ENCODE measurements around the gene KLF3.
"Not testable (repeated sequence)": the region's sequence is repeated elsewhere in the genome, so short reads cannot be mapped to it uniquely, and the experiment has no call there.

Gene KLF3

DNA sequence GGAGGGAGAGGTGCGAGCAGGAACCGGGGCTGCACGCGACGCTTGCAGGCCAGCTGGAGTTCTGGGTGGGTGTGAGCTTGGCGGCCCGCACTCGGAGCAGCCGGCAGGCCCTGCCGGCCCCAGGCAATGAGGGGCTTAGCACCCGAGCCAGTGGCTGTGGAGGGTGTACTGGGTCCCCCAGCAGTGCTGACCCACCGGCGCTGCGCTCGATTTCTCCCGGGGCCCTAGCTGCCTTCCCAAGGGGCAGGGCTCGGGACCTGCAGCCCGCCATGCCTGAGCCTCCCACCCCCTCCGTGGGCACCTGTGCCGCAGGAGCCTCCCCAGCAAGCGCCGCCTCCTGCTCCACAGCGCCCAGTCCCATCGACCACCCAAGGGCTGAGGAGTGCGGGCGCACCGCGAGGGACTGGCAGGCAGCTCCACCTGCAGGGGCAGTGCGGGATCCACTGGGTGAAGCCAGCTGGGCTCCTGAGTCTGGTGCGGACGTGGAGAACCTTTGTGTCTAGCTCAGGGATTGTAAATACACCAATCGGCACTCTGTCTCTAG lies 37.0 kb upstream of the KLF3 start:
- not testable (repeated sequence) for H3K9me3 Mint-ChIP-seq

DNA sequence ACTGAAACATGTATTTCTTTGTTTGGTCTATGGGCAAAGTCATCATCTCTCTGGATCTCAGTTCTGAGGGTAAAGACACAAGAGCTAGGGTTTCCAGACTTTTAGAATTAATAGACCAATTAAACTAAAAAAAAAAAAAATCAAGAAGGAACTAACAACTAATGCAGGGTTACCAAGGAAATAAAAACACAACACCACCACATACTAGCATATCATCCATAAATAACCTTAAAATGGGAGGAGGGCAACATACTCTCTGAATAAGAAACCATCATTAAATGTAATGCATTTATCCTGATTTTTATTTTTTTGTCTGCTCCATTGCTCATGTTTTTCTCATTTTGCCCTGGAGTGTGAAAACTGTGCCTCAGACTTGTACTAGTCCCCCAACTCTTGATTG lies 33.5 kb upstream of the KLF3 start:
- H3K27me3 Mint-ChIP-seq = no peaks in the 10 kb centered on the region
- no peaks in the 10 kb centered on the region for H3K4me1 Mint-ChIP-seq
- DNase-seq (ENCODE audit: low spot score in 2 of 2) = no peak
- H3K9me3 Mint-ChIP-seq = no peaks in the 10 kb centered on the region
- H3K36me3 Mint-ChIP-seq (ENCODE audit: insufficient read depth) = no peaks in the 10 kb centered on the region
- H3K4me3 Mint-ChIP-seq = no peak overlapping the region
- H3K27ac Mint-ChIP-seq (ENCODE audit: low read depth) = no peak overlapping the region
- no peak for ATAC-seq (replicated peaks; ENCODE audit: extremely low read depth, poor library complexity, severe bottlenecking)

More for the DNA sequence above, 37.0 kb upstream of the KLF3 start:
- not testable (repeated sequence) for H3K4me3 Mint-ChIP-seq; H3K36me3 Mint-ChIP-seq (ENCODE audit: insufficient read depth); ATAC-seq (replicated peaks; ENCODE audit: extremely low read depth, poor library complexity, severe bottlenecking); H3K4me1 Mint-ChIP-seq; DNase-seq (ENCODE audit: low spot score in 2 of 2); H3K27me3 Mint-ChIP-seq; H3K27ac Mint-ChIP-seq (ENCODE audit: low read depth)

DNA sequence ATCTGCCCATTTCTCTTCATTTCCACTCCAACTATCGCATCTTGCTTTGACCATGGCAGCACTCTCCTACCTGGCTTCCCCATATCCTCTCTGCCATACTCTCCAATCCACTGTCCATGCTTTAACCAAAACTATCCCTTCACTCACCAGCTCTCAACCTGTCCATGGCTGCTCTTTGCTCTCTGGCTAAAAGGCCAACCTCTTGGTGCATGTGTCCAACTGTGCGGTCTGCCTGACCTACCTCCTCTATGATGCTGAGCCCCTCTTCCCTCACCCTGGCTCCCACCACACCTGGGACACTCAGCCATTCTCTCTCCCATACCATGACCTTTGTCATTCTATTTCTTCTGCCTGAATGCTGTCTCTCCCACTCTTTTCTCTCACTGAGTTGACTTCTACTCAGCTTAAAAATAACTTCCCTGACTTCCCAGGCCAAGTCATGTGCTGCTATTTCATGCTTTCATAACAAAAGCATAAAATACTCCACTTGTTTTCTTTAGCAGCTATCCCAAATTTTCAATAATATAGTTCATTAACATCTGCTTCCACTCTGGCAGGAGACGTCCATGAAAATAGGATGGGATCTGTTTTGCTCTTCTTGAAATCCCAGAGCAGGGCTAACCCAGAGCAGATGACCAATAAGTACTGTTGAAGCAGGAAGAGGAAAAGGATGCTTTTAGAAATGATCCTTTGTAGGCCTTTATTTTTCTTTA lies 29.8 kb upstream of the KLF3 start:
- Mint-ChIP-seq H3K4me3 (no peak overlapping the region), H3K4me1 (no peaks in the 10 kb centered on the region), H3K9me3 (no peaks in the 10 kb centered on the region), H3K27ac (ENCODE audit: low read depth) (no peak overlapping the region), H3K36me3 (ENCODE audit: insufficient read depth) (no peaks in the 10 kb centered on the region), H3K27me3 (no peaks in the 10 kb centered on the region)
- no peak for DNase-seq (ENCODE audit: low spot score in 2 of 2)
- no peak for ATAC-seq (replicated peaks; ENCODE audit: extremely low read depth, poor library complexity, severe bottlenecking)

DNA sequence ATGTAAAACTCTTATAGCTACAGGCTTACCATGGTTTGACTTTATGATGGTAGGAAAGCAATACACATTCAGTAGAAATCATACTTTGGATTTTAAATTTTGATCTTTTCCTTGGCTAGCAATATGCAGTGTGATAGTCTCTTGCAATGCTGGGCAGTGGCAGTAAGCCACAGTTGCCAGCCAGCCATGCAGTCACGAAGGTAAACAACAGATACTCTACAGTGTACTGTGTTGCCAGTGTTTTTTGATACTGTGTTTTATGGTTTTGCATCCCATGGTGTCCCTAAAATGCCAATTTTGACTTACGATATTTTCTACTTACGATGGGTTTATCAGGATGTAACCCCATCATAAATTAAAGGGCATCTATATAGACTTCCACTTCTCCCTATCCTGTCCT lies 24.8 kb upstream of the KLF3 start:
- H3K4me3 Mint-ChIP-seq = no peak overlapping the region
- DNase-seq (ENCODE audit: low spot score in 2 of 2) (no peak), ATAC-seq (replicated peaks; ENCODE audit: extremely low read depth, poor library complexity, severe bottlenecking) (no peak)
- H3K27me3 Mint-ChIP-seq = no peaks in the 10 kb centered on the region
- no peaks in the 10 kb centered on the region for H3K36me3 Mint-ChIP-seq (ENCODE audit: insufficient read depth)
- no peaks in the 10 kb centered on the region for H3K4me1 Mint-ChIP-seq
- peaks cover 5% of the 10 kb centered on the region for H3K9me3 Mint-ChIP-seq
- H3K27ac Mint-ChIP-seq (ENCODE audit: low read depth) = no peak overlapping the region

DNA sequence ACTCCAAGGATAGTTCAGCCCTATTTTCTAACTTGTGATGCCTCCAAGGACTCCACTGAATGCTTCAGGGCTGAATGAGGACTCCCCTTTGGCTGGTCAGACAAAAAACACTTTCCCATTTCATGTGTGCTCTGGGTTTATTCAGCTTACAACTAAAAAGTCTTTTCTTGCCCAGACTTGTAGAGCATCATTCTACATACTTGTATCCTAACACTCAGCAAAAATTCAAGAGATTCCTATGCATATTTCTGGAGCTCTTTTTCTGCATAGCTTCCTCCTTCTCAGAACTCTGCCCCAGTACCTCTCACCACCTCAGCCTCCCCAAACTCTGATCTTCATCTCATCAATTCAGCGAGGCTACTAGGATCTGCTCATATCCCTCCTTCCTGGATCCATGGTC lies 22.2 kb upstream of the KLF3 start:
- Mint-ChIP-seq H3K9me3 (peaks cover 5% of the 10 kb centered on the region), H3K27me3 (no peaks in the 10 kb centered on the region), H3K36me3 (ENCODE audit: insufficient read depth) (no peaks in the 10 kb centered on the region), H3K4me1 (no peaks in the 10 kb centered on the region), H3K27ac (ENCODE audit: low read depth) (no peak overlapping the region), H3K4me3 (no peak overlapping the region)
- no peak for DNase-seq (ENCODE audit: low spot score in 2 of 2)
- ATAC-seq (replicated peaks; ENCODE audit: extremely low read depth, poor library complexity, severe bottlenecking) = no peak

DNA sequence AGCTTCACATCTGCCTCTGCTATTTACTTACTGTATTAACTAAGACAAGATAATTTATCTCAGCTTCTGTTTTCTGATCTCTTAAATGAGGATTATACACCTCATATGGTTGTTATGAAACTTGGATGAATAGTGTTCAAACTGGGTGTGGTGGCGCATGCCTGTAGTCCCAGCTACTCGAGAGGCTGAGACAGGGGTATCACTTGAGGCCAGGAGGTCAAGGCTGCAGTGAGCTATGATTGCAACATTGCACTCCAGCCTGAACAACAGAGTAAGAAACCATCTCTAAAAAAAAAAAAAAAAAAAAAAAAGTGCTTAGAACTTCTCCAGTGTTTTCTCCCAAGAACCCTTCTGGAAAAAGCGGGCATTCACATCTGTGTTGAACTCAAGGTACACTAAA lies 19.8 kb upstream of the KLF3 start:
- no peaks in the 10 kb centered on the region for H3K36me3 Mint-ChIP-seq (ENCODE audit: insufficient read depth)
- no peaks in the 10 kb centered on the region for H3K27me3 Mint-ChIP-seq
- DNase-seq (ENCODE audit: low spot score in 2 of 2) (no peak), ATAC-seq (replicated peaks; ENCODE audit: extremely low read depth, poor library complexity, severe bottlenecking) (no peak)
- H3K27ac Mint-ChIP-seq (ENCODE audit: low read depth) = no peak overlapping the region
- H3K4me3 Mint-ChIP-seq = no peak overlapping the region
- H3K4me1 Mint-ChIP-seq = peaks cover 15% of the 10 kb centered on the region
- H3K9me3 Mint-ChIP-seq = peaks cover 5% of the 10 kb centered on the region

DNA sequence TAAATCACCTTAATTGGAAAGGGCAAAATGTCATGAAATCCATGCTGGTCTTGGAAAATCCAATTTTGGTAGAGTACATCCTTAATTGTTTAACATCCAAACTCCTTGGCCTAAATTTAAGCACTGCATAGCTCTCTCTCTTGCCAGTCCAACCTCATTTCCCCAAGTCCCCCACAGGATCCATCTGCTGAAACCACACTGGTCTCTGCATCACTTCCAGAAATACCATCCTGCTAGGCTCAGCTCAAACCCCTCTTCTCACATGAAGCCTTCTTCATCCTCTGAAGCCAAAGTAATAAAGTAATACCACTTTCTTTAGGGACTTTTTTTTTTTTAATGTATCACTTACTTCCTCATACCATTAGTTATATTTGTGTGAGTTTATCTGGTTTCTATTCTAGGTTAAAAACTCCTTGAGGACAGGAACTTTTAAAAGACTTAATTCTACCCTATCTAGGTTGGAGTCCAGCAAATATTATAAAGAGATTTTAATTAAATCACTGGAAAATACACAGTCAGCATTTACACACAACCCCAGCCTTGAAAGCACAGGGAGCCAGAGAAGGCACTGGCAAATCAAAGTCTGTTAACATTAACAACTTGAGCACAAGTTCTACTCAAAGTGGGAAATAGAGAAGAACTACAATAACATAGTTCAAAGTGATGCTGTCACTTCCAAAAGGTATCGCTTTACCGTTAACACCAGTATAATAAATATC lies 16.7 kb upstream of the KLF3 start:
- Mint-ChIP-seq H3K36me3 (ENCODE audit: insufficient read depth) (no peaks in the 10 kb centered on the region), H3K4me3 (no peak overlapping the region), H3K9me3 (no peaks in the 10 kb centered on the region), H3K4me1 (peaks cover 21% of the 10 kb centered on the region), H3K27ac (ENCODE audit: low read depth) (peak overlapping the region; percentile 33), H3K27me3 (no peaks in the 10 kb centered on the region)
- ATAC-seq (replicated peaks; ENCODE audit: extremely low read depth, poor library complexity, severe bottlenecking) = no peak
- DNase-seq (ENCODE audit: low spot score in 2 of 2) = no peak

DNA sequence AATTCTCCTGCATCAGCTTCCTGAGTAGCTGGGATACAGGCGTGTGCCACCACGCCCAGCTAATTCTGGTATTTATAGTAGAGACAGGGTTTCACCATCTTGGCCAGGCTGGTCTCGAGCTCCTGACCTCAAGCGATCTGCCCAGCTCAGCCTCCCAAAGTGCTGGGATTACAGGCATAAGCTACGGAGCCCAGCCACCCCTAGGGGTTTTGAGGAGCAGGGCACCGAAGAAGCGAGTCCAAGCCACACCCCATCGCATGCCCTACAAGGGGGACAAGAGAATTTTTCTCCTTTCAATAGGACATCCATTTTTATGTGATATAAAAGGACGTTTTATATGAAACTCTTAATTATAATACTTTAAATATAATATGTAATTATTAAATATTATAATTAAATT lies 13.9 kb upstream of the KLF3 start:
- Mint-ChIP-seq H3K36me3 (ENCODE audit: insufficient read depth) (peaks cover 12% of the 10 kb centered on the region), H3K9me3 (no peaks in the 10 kb centered on the region), H3K4me1 (peaks cover 41% of the 10 kb centered on the region)

DNA sequence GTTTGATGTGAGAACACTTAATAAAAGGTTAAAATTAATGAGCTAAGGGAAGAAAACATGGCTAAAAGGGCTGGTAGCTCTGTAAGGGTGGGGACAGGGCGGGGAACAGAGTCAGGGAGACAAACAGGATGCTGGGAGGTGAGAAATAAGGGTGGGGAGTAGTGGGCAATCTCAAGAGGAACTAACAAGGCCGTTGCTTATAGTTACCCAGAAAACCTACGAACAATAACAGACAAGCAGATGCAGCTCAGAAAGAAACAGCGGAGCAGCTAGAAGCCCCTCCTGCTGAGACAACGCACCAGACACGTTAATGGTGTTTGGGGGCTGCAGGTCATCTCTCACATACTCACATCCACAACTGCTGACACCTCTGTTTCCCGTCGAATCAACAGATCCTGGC lies 9.7 kb upstream of the KLF3 start:
- Mint-ChIP-seq H3K27me3 (no peaks in the 10 kb centered on the region), H3K36me3 (ENCODE audit: insufficient read depth) (peaks cover 16% of the 10 kb centered on the region), H3K9me3 (no peaks in the 10 kb centered on the region), H3K4me3 (peak overlapping the region; percentile 77), H3K4me1 (peaks cover 55% of the 10 kb centered on the region), H3K27ac (ENCODE audit: low read depth) (peak overlapping the region; percentile 97)
- peak in 1 of 2 donors; percentile 73 for DNase-seq (ENCODE audit: low spot score in 2 of 2)
- ATAC-seq (replicated peaks; ENCODE audit: extremely low read depth, poor library complexity, severe bottlenecking) = peak; percentile 88

More for the DNA sequence above, 13.9 kb upstream of the KLF3 start:
- ATAC-seq (replicated peaks; ENCODE audit: extremely low read depth, poor library complexity, severe bottlenecking) (no peak), DNase-seq (ENCODE audit: low spot score in 2 of 2) (no peak)
- H3K27me3 Mint-ChIP-seq = no peaks in the 10 kb centered on the region
- no peak overlapping the region for H3K4me3 Mint-ChIP-seq
- no peak overlapping the region for H3K27ac Mint-ChIP-seq (ENCODE audit: low read depth)

DNA sequence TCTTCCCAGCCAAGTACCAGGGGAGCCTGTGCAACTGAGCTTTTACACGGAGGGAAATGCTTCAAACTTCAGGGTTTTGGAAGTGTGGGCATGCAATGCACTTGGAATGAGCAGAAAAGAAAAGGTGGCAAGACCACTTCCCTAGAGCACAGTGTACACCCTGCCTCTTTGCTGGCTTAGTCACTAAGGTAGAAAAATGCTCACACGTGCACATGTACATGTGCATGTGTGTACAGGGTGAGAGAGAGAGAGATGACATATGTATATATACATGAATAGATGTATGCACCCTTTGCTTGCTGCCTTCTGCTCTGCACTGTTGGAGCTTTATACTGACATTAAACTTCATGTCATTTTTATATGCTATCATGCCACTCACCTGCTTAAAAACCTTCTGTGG lies 7.9 kb upstream of the KLF3 start:
- Mint-ChIP-seq H3K4me1 (peaks cover 64% of the 10 kb centered on the region), H3K27me3 (no peaks in the 10 kb centered on the region), H3K4me3 (peak overlapping the region; percentile 77), H3K36me3 (ENCODE audit: insufficient read depth) (peaks cover 18% of the 10 kb centered on the region), H3K9me3 (no peaks in the 10 kb centered on the region), H3K27ac (ENCODE audit: low read depth) (peak overlapping the region; percentile 97)
- ATAC-seq (replicated peaks; ENCODE audit: extremely low read depth, poor library complexity, severe bottlenecking) (no peak), DNase-seq (ENCODE audit: low spot score in 2 of 2) (no peak)

DNA sequence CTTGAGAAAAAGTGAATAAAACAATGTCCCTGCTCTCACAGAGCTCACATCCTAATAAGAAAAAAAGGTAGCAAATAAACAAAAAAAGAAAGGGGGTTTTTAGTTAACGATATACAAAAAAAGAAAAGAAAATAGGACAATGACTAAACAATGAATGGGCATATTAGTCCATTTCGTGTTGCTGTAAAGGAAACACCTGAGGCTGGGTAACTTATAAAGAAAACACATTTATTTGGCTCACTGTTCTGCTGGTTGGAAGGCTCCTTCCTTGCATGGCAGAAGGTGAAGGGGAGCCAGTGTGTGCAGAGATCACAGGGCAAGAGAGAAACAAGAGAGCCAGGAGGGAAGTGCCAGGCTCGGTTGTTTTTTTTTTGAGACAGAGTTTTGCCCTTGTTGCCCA lies 4.7 kb upstream of the KLF3 start:
- Mint-ChIP-seq H3K9me3 (no peaks in the 10 kb centered on the region), H3K27me3 (no peaks in the 10 kb centered on the region), H3K36me3 (ENCODE audit: insufficient read depth) (peaks cover 19% of the 10 kb centered on the region), H3K4me3 (no peak overlapping the region), H3K27ac (ENCODE audit: low read depth) (no peak overlapping the region), H3K4me1 (peaks cover 59% of the 10 kb centered on the region)
- DNase-seq (ENCODE audit: low spot score in 2 of 2) (no peak), ATAC-seq (replicated peaks; ENCODE audit: extremely low read depth, poor library complexity, severe bottlenecking) (no peak)

DNA sequence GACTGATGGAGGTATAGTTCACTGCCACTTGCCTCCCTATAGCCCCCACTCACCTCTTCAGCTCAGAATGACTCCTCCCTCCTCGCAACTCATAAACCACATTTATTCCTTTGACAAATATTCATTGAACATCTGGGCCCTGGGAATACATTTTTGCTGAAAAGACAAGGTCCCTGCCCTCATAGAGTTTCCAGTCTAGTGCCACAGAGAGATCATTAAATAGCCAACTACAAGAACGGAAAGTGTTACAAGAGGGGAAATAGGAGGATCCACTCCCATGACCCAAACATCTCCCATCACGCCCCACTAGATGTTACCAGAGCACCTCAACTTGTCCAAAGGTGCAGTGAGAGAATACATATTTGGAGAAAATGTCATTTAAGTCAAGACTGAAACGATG lies 3.2 kb upstream of the KLF3 start:
- Mint-ChIP-seq H3K9me3 (no peaks in the 10 kb centered on the region), H3K36me3 (ENCODE audit: insufficient read depth) (peaks cover 20% of the 10 kb centered on the region), H3K27me3 (no peaks in the 10 kb centered on the region), H3K27ac (ENCODE audit: low read depth) (peak overlapping the region; percentile 47), H3K4me1 (peaks cover 50% of the 10 kb centered on the region), H3K4me3 (peak overlapping the region; percentile 43)
- DNase-seq (ENCODE audit: low spot score in 2 of 2) = no peak
- ATAC-seq (replicated peaks; ENCODE audit: extremely low read depth, poor library complexity, severe bottlenecking) = no peak

DNA sequence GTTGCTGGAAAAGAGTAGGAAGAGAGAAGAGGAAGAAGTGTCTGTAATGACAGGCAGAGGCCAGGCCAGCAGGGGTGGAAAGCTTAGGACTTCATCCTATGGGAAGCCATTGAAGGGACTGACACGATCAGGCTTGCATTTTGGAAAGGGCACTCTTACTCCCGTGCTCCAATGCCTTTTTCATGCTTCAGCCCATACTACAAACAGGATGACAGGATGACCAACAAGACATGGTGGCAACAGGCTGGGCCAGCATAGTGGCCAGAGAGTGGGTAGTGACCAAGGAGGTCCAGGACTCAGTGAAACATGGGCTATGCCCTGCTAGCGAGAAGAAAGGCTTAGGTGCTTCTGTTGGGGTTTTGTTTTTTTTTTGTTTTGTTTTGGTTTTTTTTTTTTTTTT lies 2.6 kb upstream of the KLF3 start:
- H3K36me3 Mint-ChIP-seq (ENCODE audit: insufficient read depth) = peaks cover 23% of the 10 kb centered on the region
- peaks cover 50% of the 10 kb centered on the region for H3K4me1 Mint-ChIP-seq
- no peaks in the 10 kb centered on the region for H3K27me3 Mint-ChIP-seq
- DNase-seq (ENCODE audit: low spot score in 2 of 2) (no peak), ATAC-seq (replicated peaks; ENCODE audit: extremely low read depth, poor library complexity, severe bottlenecking) (no peak)
- peak overlapping the region; percentile 43 for H3K4me3 Mint-ChIP-seq
- no peaks in the 10 kb centered on the region for H3K9me3 Mint-ChIP-seq
- H3K27ac Mint-ChIP-seq (ENCODE audit: low read depth) = no peak overlapping the region
